Nucleus accumbens (tissue), 56 donors: ENCODE measurements around the gene CAMK2A.

Experiments used
- DNase-seq, 56 donors: peaks; one replicate each; lab custom pipeline; 2025; lab: John Stamatoyannopoulos, UW

The CAMK2A gene

GRCh38 chr5:150178262-150178661 is 111.3 kb downstream of the CAMK2A start:
- no peak for DNase-seq

- no peak for DNase-seq
Measured at GRCh38 chr5:150177721-150178120, 111.9 kb downstream of the CAMK2A start.

- DNase-seq = no peak
Measured at GRCh38 chr5:150176745-150177477, 112.7 kb downstream of the CAMK2A start.

GRCh38 chr5:150175536-150175935 is 114.0 kb downstream of the CAMK2A start:
- no peak for DNase-seq

- DNase-seq = no peak
Measured at GRCh38 chr5:150175076-150175475, 114.5 kb downstream of the CAMK2A start.

- no peak for DNase-seq
Measured at GRCh38 chr5:150174285-150174684, 115.3 kb downstream of the CAMK2A start.

- no peak for DNase-seq
Measured at GRCh38 chr5:150173161-150173560, 116.4 kb downstream of the CAMK2A start.

GRCh38 chr5:150172556-150172955 is 117.0 kb downstream of the CAMK2A start:
- no peak for DNase-seq

GRCh38 chr5:150172145-150172544 is 117.4 kb downstream of the CAMK2A start:
- no peak for DNase-seq
